IMR-90 (cell line): ENCODE results near the gene MLST8.

ENCODE experiments used
- CEBPB ChIP-seq: IDR thresholded peaks from 2 replicates; pipeline ENCODE4 v1.6.1; 2012; ENCODE audit warnings: low read depth, low read length, improper control_type of control experiment
- CTCF ChIP-seq: conservative IDR thresholded peaks from 2 replicates; pipeline ENCODE4 v1.5.1; 2012; ENCODE audit warnings: mild to moderate bottlenecking, low read depth, low read length, improper control_type of control experiment
- MAZ ChIP-seq: IDR thresholded peaks from 2 replicates; pipeline ENCODE4 v1.6.1; 2012; ENCODE audit warnings: low read depth, mild to moderate bottlenecking, low read length, improper control_type of control experiment, moderate library complexity, borderline replicate concordance
- POLR2A ChIP-seq: IDR thresholded peaks from 2 replicates; pipeline ENCODE4 v1.6.1; 2012; ENCODE audit warnings: mild to moderate bottlenecking, low read depth, low read length
- RAD21 ChIP-seq: IDR thresholded peaks from 2 replicates; pipeline ENCODE4 v1.6.1; 2012; ENCODE audit warnings: low read length, improper control_type of control experiment
- RCOR1 ChIP-seq: IDR thresholded peaks from 2 replicates; pipeline ENCODE4 v1.6.1; 2012; ENCODE audit warnings: mild to moderate bottlenecking, low read length, improper control_type of control experiment; ENCODE audit not compliant: insufficient replicate concordance
- RFX5 ChIP-seq: IDR thresholded peaks from 2 replicates; pipeline ENCODE4 v1.8.0; 2012; ENCODE audit warnings: low read depth, mild to moderate bottlenecking, low read length, moderate library complexity
- SMC3 ChIP-seq: fragments of 150-350 bp; IDR thresholded peaks from 2 replicates; pipeline ENCODE4 v1.6.1; 2016; ENCODE audit warnings: low read depth, mild to moderate bottlenecking, antibody characterized with exemption, low read length, moderate library complexity
- TF ChIP-seq, protein P1 (sequence below): fragments of 150-350 bp; IDR thresholded peaks from 2 replicates; pipeline ENCODE4 v1.6.1; 2017; ENCODE audit warnings: mild to moderate bottlenecking, antibody characterized with exemption, low read length, low read depth
- TF ChIP-seq, protein P2 (sequence below): fragments of 150-350 bp; IDR thresholded peaks from 2 replicates; pipeline ENCODE4 v1.6.1; 2016; ENCODE audit warnings: low read depth, mild to moderate bottlenecking, low read length, moderate library complexity, borderline replicate concordance

DNA sequence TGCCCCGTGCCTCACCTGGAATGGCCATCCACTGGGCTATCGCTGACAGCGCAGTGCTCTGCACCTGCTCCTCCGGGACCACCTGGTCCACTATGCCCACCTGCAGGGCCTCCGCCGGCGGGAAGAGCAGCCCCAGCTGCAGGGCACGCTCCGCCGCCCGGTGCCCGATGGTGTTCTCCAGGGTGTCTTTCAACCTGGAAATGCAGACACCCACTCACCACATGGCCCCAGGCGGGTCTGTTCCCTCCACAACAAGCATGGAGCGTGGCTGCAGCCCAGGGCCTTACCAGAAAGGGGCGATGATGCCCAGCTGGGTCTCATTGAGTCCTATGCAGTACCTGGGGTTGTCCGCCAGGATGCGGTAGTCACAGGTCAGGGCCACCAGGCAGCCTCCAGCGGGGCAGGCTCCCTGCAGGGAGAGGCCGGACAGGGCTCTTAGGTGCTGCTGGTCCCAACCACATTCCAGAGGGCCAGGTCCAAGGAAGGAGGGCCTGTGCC lies 37.8 kb downstream of the MLST8 start:
- TF ChIP-seq CTCF (no peak), CEBPB (no peak), POLR2A (no peak), RFX5 (no peak), RAD21 (no peak), RCOR1 (no peak), MAZ (no peak), SMC3 (no peak)
- TF ChIP-seq, protein P1, sequence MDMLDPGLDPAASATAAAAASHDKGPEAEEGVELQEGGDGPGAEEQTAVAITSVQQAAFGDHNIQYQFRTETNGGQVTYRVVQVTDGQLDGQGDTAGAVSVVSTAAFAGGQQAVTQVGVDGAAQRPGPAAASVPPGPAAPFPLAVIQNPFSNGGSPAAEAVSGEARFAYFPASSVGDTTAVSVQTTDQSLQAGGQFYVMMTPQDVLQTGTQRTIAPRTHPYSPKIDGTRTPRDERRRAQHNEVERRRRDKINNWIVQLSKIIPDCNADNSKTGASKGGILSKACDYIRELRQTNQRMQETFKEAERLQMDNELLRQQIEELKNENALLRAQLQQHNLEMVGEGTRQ, result no peak
- TF ChIP-seq, protein P2, sequence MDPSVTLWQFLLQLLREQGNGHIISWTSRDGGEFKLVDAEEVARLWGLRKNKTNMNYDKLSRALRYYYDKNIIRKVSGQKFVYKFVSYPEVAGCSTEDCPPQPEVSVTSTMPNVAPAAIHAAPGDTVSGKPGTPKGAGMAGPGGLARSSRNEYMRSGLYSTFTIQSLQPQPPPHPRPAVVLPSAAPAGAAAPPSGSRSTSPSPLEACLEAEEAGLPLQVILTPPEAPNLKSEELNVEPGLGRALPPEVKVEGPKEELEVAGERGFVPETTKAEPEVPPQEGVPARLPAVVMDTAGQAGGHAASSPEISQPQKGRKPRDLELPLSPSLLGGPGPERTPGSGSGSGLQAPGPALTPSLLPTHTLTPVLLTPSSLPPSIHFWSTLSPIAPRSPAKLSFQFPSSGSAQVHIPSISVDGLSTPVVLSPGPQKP, result no peak
